ACC112 (cell line): ENCODE results near the gene ST6GAL2.

Experiments used
- H2AFZ ChIP-seq: fragments of 200-600 bp; sonication (generic); one replicate; pipeline ENCODE4 v1.6.0; 2017; ENCODE audit warnings: antibody characterized with exemption, low read length; ENCODE audit not compliant: unreplicated experiment
- H3K27ac ChIP-seq: fragments of 200-600 bp; sonication (generic); 2 replicates; pipeline ENCODE4 v1.5.1; 2014; ENCODE audit warnings: low read depth, mild to moderate bottlenecking, antibody characterized with exemption, low read length, moderate library complexity
- H3K27me3 ChIP-seq: fragments of 200-600 bp; sonication (generic); 2 replicates; pipeline ENCODE4 v1.6.1; 2014; ENCODE audit warnings: mild to moderate bottlenecking, antibody characterized with exemption, low read length, moderate library complexity, mixed read lengths; ENCODE audit not compliant: insufficient read depth
- H3K36me3 ChIP-seq: fragments of 200-600 bp; sonication (generic); 2 replicates; pipeline ENCODE4 v1.6.1; 2016; ENCODE audit warnings: mild to moderate bottlenecking, antibody characterized with exemption, low read length, moderate library complexity, mixed read lengths; ENCODE audit not compliant: insufficient read depth
- H3K4me1 ChIP-seq: fragments of 200-600 bp; sonication (generic); one replicate; pipeline ENCODE4 v1.6.1; 2016; ENCODE audit warnings: low read length, mixed read lengths; ENCODE audit not compliant: insufficient read depth, unreplicated experiment, control insufficient read depth
- H3K4me3 ChIP-seq: fragments of 200-600 bp; sonication (generic); 2 replicates; pipeline ENCODE4 v1.5.1; 2014; ENCODE audit warnings: mild to moderate bottlenecking, low read depth, low read length
- H3K79me2 ChIP-seq: fragments of 200-600 bp; sonication (generic); one replicate; pipeline ENCODE4 v1.6.0; 2016; ENCODE audit warnings: low read length; ENCODE audit not compliant: control insufficient read depth, unreplicated experiment, insufficient read depth

ST6GAL2 gene

DNA sequence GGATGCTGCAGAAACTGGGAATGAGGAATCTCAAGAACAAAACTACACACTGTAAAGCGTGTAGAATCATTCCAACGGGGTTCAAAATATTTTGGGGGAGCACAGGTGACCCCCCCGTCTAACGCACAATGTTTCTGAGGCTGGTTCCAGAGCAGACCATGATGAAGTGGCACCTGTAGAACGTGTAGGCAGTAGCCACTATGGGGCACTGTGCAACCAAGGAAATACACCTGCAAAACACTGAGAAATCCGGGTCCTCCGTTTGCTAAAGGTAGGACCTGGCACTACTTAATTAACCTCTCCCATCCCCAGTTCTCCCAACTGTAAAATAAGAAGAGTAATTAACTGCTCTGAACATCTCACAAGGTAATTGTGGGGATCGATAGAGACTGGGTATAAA lies 22.6 kb downstream of the ST6GAL2 start:
- Histone ChIP-seq H3K4me3 (no peak overlapping the region), H3K4me1 (no peaks in the 10 kb centered on the region), H3K79me2 (no peaks in the 10 kb centered on the region), H3K27me3 (no peaks in the 10 kb centered on the region), H3K27ac (no peak overlapping the region), H3K36me3 (no peaks in the 10 kb centered on the region), H2AFZ (no peak overlapping the region)

DNA sequence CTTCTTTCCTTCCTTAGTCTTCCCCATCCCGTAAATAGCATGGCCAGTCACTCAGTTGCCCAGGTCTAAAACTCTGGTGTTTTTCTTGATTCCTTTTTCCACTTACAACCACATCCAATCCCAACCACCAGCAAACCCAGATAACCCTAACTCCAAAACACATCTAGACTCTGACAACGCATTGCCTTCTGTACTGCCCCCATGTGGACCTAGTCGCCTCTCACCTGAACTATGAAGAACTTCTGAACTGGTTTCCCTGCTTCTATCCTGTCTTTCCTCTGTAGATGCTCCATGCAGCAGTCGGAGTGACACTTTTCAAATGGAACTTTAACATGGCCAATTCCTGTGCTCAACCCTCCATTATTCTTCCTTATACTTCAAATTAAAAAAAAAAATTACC lies 26.5 kb downstream of the ST6GAL2 start:
- Histone ChIP-seq H3K4me3 (no peak overlapping the region), H3K79me2 (no peaks in the 10 kb centered on the region), H3K27ac (no peak overlapping the region), H3K4me1 (no peaks in the 10 kb centered on the region), H3K27me3 (no peaks in the 10 kb centered on the region), H3K36me3 (no peaks in the 10 kb centered on the region), H2AFZ (no peak overlapping the region)

DNA sequence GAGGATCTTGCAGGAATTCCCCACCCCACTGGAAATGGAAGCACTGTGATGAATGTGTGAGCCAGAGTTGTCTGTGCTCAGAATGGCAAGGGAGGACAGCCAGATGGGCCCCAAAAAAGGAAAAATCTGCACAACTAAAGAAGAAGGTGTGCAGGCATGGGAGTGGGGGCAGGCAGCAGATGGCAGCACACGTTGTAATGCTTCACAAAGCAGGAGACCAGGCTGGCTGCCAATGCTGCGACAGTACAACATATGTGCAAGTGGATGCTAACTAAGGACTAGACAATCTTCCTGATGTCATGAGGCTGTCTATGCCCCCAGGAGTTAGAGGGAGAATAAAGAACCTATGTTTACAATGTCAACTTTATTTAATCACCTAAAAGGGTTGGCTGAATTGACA lies 27.2 kb downstream of the ST6GAL2 start:
- no peak overlapping the region for H2AFZ ChIP-seq
- no peak overlapping the region for H3K27ac ChIP-seq
- H3K79me2 ChIP-seq = no peaks in the 10 kb centered on the region
- no peaks in the 10 kb centered on the region for H3K36me3 ChIP-seq
- no peaks in the 10 kb centered on the region for H3K27me3 ChIP-seq
- no peak overlapping the region for H3K4me3 ChIP-seq
- no peaks in the 10 kb centered on the region for H3K4me1 ChIP-seq

DNA sequence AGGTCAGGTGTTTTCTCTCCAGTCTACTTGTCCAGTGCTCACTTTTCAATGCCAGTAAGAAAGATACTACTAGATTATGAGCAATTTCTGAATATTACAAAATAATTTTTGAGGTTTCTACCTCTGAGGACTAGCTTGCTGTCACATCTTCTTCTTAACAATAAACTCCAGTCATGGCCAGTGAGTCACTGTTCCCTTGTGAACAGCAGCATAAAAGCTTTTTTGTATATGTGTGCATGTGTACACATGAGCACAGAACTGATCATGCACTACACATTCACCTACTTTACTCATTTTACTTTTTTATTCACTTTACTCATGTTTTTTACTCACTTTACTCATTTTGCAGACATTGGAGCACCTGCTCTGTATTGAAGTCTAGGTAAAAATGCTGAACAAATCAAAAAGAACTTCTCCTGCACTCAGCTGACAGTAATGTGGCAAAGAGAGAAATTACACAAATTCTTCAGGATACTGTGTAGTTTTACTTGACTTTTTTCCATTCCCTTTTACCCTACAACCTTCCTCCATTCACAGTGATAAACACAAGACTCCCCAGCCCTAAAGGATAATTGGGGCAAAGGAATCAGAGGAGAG lies 28.0 kb downstream of the ST6GAL2 start:
- H2AFZ ChIP-seq = no peak overlapping the region
- no peaks in the 10 kb centered on the region for H3K4me1 ChIP-seq
- H3K36me3 ChIP-seq = no peaks in the 10 kb centered on the region
- no peaks in the 10 kb centered on the region for H3K27me3 ChIP-seq
- H3K4me3 ChIP-seq = no peak overlapping the region
- H3K27ac ChIP-seq = no peak overlapping the region
- H3K79me2 ChIP-seq = no peaks in the 10 kb centered on the region

GRCh38 chr2:106853631-106854030 lies 32.3 kb downstream of the ST6GAL2 start:
- no peak overlapping the region for H2AFZ ChIP-seq
- H3K27me3 ChIP-seq = no peaks in the 10 kb centered on the region
- H3K27ac ChIP-seq = no peak overlapping the region
- H3K4me1 ChIP-seq = no peaks in the 10 kb centered on the region
- no peaks in the 10 kb centered on the region for H3K36me3 ChIP-seq
- no peaks in the 10 kb centered on the region for H3K79me2 ChIP-seq
- H3K4me3 ChIP-seq = no peak overlapping the region

GRCh38 chr2:106851881-106852501 lies 34.0 kb downstream of the ST6GAL2 start:
- Histone ChIP-seq H3K4me3 (no peak overlapping the region), H3K27ac (no peak overlapping the region), H3K27me3 (no peaks in the 10 kb centered on the region), H3K4me1 (no peaks in the 10 kb centered on the region), H3K79me2 (no peaks in the 10 kb centered on the region), H3K36me3 (no peaks in the 10 kb centered on the region), H2AFZ (no peak overlapping the region)

- H2AFZ ChIP-seq = no peak overlapping the region
- no peak overlapping the region for H3K4me3 ChIP-seq
- H3K27me3 ChIP-seq = no peaks in the 10 kb centered on the region
- no peaks in the 10 kb centered on the region for H3K4me1 ChIP-seq
- H3K36me3 ChIP-seq = no peaks in the 10 kb centered on the region
- no peak overlapping the region for H3K27ac ChIP-seq
- no peaks in the 10 kb centered on the region for H3K79me2 ChIP-seq
Observed at GRCh38 chr2:106851087-106851874, 34.7 kb downstream of the ST6GAL2 start.

DNA sequence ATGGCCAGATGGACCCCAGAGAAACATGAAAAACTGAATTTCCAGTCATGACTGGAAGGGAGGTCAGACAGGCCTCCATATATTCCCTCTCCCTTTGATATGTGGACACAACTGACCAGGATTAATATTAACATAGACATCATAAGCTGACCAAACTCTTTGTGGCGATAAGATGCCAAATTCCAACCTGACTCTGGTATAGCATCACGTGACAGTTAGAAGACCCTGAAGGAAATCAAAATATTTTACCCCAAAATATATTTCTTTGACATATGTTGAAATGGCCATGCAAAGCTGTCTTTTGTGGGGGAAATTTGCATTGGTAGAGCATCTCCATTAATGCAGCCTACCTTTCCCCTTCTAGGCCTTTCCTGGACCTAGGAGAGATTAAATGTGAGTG lies 36.7 kb downstream of the ST6GAL2 start:
- H3K27ac ChIP-seq = no peak overlapping the region
- no peaks in the 10 kb centered on the region for H3K4me1 ChIP-seq
- H3K27me3 ChIP-seq = no peaks in the 10 kb centered on the region
- H3K79me2 ChIP-seq = no peaks in the 10 kb centered on the region
- no peak overlapping the region for H2AFZ ChIP-seq
- H3K4me3 ChIP-seq = no peak overlapping the region
- no peaks in the 10 kb centered on the region for H3K36me3 ChIP-seq

DNA sequence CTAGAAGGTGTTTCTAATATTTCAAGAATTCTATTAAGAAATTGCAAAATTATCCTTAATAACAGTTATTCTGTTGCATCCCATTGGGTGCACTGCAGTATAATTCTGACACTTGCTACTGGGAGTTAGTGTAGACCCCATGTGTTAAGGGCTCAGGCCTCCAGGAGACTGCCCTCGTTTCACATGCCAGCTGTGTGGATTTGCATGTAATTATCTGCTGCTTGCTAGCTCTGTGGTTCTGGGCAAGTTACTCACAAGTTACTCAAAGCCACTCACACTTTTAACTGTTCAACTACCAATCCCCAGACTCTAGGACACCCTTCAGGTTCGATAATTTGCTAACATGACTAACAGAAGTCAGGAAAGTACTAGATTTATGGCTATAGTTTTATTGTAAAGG lies 38.6 kb downstream of the ST6GAL2 start:
- Histone ChIP-seq H3K27ac (no peak overlapping the region), H3K4me3 (no peak overlapping the region), H3K27me3 (no peaks in the 10 kb centered on the region), H3K79me2 (no peaks in the 10 kb centered on the region), H2AFZ (no peak overlapping the region), H3K4me1 (no peaks in the 10 kb centered on the region), H3K36me3 (no peaks in the 10 kb centered on the region)

- H3K4me3 ChIP-seq = no peak overlapping the region
- no peak overlapping the region for H2AFZ ChIP-seq
- no peak overlapping the region for H3K27ac ChIP-seq
- H3K36me3 ChIP-seq = no peaks in the 10 kb centered on the region
- H3K27me3 ChIP-seq = no peaks in the 10 kb centered on the region
- no peaks in the 10 kb centered on the region for H3K4me1 ChIP-seq
- no peaks in the 10 kb centered on the region for H3K79me2 ChIP-seq
Observed at GRCh38 chr2:106845716-106846115, 40.3 kb downstream of the ST6GAL2 start.

- Histone ChIP-seq H3K27ac (no peak overlapping the region), H2AFZ (no peak overlapping the region), H3K36me3 (no peaks in the 10 kb centered on the region), H3K4me3 (no peak overlapping the region), H3K79me2 (no peaks in the 10 kb centered on the region), H3K27me3 (no peaks in the 10 kb centered on the region), H3K4me1 (no peaks in the 10 kb centered on the region)
Observed at GRCh38 chr2:106843910-106844250, 42.1 kb downstream of the ST6GAL2 start.
